HG03039 (cell line): Measurements from ENCODE around the gene LZTFL1.

Source experiments
- ATAC-seq: cut with Tn5 transposase; IDR thresholded peaks from one replicate; pipeline ENCODE4 v1.9.1; 2021; ENCODE audit warnings: mild to moderate bottlenecking, moderate library complexity; ENCODE audit not compliant: unreplicated experiment

LZTFL1 gene

GRCh38 chr3:45841757-45842491, at the start of gene LZTFL1:
LZTFL1 (minus strand) TSS chr3:45842119; CDS start chr3:45841991, 128 bp downstream.
- peak; percentile 95 for ATAC-seq

- no peak for ATAC-seq
These were observed 48.5 kb upstream of the LZTFL1 start for GRCh38 chr3:45890405-45890804.

GRCh38 chr3:45889337-45889736, 47.4 kb upstream of the LZTFL1 start:
- no peak for ATAC-seq

- ATAC-seq: no peak
These were observed 46.0 kb upstream of the LZTFL1 start for GRCh38 chr3:45887759-45888511.

GRCh38 chr3:45887285-45887684, 45.4 kb upstream of the LZTFL1 start:
- no peak for ATAC-seq

- ATAC-seq: no peak
These were observed 44.2 kb upstream of the LZTFL1 start, which contains the start of gene CCR9 for GRCh38 chr3:45885979-45886705. CCR9 (plus strand) TSS chr3:45886543; CDS start chr3:45894934, 8,391 bp downstream.

GRCh38 chr3:45884368-45885201, 42.7 kb upstream of the LZTFL1 start:
- no peak for ATAC-seq

- ATAC-seq: no peak
These were observed 39.4 kb upstream of the LZTFL1 start for GRCh38 chr3:45881078-45882022.

- no peak for ATAC-seq
These were observed 38.8 kb upstream of the LZTFL1 start for GRCh38 chr3:45880725-45881077.

GRCh38 chr3:45878124-45878523, 36.2 kb upstream of the LZTFL1 start:
- ATAC-seq: no peak

- no peak for ATAC-seq
These were observed 32.9 kb upstream of the LZTFL1 start for GRCh38 chr3:45874677-45875346.

- no peak for ATAC-seq
These were observed 31.7 kb upstream of the LZTFL1 start for GRCh38 chr3:45873638-45874037.

- ATAC-seq: no peak
These were observed 31.1 kb upstream of the LZTFL1 start for GRCh38 chr3:45873036-45873435.

- ATAC-seq: no peak
These were observed 30.6 kb upstream of the LZTFL1 start for GRCh38 chr3:45872569-45872968.

GRCh38 chr3:45871780-45872179, 29.9 kb upstream of the LZTFL1 start:
- no peak for ATAC-seq

GRCh38 chr3:45870099-45870498, 28.2 kb upstream of the LZTFL1 start:
- no peak for ATAC-seq

GRCh38 chr3:45869638-45870037, 27.7 kb upstream of the LZTFL1 start:
- no peak for ATAC-seq

GRCh38 chr3:45868650-45869049, 26.7 kb upstream of the LZTFL1 start:
- no peak for ATAC-seq

- ATAC-seq: no peak
These were observed 26.3 kb upstream of the LZTFL1 start for GRCh38 chr3:45868213-45868612.
